GM21717 (cell line): ENCODE data around the gene FOXP1.

Experiments used
- ATAC-seq: cut with Tn5 transposase; IDR thresholded peaks from one replicate; pipeline ENCODE4 v1.9.1; 2021; ENCODE audit warnings: mild to moderate bottlenecking, moderate library complexity; ENCODE audit not compliant: unreplicated experiment

FOXP1 gene

DNA sequence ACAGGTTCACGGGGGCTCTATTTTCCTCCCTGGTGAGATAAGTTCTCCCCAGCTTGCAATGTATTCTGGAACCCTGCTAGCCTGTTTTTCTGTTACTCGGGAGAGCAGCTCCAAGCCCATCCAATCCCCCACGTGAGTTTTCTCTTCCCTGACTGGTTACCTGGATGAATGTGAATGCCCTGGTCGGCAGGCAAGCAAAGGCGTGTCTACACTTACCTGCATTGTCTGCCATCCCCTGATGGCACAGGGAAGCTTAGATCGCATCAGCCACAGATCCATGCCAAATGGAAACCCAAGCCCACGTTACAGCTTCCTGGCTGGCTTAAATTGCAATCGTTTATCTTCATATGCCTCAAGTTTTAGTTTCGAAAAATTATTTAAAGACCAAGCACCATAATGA lies 149.9 kb downstream of the FOXP1 start:
- no peak for ATAC-seq

DNA sequence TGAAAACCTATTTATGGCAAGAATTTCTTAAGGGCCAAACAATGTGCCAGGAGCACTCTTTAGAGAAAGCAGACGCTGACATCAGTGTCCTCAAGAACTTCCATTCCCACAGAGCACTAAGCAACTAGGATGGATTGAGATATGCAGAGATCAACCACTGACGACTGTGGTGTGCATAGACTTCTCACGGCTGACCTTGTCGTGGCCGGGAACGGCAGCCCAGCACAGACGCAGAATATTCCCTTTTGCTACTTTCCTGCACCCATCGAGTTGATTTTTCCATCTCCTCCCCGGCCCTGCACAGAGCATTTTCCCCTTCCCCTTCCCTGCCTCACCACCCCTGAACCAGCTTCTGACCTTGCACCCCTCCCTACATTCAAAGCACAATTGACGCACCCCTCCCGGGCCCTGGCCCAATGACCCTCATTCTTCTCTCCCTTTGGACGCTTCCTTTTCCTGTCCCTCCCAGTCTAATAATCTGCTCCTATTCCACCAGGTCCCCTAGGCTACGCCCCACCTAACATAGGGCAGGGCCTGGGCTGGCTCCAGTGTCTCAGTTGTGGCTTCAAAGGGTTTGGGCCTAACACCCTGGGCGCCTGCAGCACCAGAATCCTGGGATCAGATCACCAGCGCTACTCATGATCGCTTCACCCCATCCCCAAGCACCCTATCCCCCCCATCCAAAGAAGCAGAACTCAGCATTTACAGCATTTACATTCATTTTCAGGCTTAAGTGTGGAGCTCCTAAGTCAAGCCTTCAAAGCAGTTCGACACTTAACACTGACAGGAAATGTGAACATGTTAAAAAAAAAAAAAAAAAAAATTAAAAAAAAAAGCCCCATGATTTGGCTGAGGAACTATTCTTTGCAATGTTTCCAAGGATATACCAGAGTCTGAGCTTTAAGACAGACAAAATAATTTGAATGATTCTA lies 151.2 kb downstream of the FOXP1 start:
- no peak for ATAC-seq

DNA sequence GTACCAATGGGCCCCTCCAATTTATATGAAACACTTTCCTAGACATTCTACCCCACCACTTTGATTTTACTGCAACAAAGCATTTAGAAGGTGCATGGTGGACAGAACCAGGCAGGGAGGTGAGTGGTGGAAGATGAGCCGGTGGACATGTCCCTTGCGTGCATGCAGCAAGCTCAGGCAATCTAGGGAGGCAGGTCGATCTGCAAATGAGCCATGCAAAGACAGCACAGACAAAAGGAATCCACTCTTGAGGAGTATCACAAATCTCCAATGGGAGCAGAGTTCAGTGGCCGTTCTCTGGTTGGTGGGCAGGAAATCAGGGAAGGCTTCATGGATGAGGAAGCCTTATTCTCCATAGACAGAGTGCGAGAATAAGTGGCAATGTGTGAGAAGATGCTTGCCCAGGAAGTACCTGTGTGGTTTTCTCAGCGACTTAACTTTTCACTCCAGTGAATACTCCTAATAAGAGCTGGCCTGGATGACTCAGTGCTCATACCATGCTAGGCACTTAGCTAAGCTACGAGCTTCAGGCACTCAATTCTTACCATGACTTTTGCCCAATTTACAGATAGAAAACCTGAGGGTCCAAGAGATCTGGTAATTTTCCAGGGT lies 152.5 kb downstream of the FOXP1 start:
- ATAC-seq: no peak

DNA sequence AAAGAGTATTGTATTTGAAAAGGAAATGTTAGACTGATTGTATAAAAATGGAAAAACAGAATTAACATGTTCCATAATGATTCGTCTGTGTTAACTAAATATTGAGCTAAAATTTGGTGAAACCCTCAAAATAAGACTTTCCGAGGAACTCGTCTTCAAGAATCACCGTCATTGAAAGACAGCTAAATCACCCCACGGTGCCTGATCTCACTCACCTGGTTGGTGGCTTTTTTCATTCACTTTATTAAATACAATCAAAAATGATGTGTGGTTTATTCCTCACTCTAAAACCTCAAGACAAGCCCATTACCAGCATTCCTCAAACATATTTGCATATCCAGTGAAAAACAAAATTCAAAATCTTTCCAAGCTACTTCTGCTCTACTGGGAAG lies 153.9 kb downstream of the FOXP1 start:
- no peak for ATAC-seq

DNA sequence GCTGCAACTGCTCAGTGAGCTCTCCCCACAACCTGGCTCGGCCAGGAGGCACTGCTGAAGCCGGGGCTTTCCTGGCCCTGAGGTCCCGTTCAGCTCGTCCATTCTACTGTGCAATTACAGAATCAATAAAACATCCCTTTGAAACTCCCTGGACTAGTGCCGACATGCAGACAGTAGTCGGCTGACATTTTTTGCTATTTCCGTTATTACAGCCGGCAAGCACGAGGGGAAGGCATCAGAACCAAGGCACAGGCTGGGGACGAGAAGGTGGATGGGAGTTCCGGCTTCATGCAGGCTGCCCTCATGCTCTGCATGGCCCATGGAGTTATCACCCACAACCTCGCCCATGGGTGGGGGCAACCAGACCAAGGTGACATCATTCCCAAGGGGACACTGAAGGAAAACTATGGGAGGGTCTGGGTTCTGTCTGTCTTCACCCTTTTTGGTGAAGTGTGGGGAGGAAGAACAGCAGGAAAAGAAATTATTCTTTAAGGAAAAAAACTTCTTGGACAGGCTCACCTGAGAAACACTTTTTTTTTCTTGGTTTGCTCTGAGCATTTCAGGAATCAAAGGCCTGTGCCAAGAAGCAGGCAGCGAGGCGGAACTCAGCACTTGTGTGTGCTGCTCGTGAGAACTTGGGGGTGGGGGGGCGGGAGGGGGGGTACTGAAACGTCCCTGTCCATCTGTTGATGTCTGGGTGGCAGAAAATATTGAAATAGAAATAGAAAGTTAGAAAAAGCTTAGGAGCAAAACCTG lies 154.5 kb downstream of the FOXP1 start:
- no peak for ATAC-seq

DNA sequence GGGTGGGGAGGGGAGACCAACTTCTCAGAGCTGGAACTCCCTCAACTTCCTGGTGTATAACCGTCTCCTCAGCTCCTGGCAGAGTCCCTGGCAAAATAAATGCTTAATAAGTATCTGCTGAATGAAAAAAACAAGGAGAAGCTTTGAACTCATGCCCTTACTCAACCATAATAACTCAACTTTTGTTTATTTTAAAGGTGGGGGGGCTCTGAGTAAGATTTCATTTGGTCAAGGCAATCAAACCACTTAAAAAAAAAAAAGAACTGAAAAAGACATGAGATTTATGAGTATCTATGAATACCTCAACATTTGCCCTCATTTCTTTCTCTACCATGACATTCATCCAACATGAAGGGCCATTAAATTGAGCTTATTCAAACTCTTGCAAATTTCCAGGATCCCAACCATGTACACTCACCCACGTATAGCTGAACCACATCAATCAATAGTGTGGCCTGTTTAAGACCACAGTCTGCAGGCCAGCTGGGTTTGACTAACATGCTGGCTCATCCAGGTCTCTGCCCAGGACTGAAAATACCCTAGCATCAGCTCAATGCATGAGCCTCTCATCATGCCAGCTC lies 157.9 kb downstream of the FOXP1 start:
- no peak for ATAC-seq

DNA sequence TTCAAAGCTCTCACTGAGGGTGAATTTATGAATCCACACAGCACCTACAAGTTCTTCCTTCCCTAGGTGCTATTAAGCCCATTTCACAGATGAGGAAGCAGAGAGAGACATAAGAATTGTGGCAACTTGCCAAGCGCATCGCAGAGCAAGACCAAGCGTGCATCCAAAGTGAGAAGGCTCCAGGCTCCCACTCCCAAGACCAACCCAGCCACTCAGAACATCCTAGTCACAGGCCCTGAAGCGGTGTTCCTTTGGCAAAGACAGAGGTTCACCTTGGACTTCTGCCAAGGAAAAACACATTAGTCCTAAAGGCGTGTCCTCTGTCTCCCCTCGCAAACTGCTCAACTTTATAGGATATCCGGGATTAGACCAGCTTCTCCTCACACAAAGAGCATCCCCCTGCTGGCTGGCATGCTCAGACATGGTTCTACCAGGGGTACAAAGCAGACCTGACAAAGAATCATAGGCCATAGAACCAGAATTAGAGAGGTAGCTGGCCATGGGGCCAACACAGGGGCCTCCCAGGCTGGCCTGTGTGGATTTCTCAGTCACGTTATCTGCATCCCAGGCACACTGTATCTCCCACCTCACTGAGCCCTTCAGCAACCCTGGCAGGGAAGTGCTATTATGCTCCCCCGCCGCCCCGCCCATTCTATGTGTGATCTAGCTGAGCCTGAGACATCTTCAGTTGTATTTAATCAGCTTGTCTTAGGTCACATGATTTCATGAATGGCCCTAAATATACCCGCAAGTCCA lies 160.2 kb downstream of the FOXP1 start:
- no peak for ATAC-seq

DNA sequence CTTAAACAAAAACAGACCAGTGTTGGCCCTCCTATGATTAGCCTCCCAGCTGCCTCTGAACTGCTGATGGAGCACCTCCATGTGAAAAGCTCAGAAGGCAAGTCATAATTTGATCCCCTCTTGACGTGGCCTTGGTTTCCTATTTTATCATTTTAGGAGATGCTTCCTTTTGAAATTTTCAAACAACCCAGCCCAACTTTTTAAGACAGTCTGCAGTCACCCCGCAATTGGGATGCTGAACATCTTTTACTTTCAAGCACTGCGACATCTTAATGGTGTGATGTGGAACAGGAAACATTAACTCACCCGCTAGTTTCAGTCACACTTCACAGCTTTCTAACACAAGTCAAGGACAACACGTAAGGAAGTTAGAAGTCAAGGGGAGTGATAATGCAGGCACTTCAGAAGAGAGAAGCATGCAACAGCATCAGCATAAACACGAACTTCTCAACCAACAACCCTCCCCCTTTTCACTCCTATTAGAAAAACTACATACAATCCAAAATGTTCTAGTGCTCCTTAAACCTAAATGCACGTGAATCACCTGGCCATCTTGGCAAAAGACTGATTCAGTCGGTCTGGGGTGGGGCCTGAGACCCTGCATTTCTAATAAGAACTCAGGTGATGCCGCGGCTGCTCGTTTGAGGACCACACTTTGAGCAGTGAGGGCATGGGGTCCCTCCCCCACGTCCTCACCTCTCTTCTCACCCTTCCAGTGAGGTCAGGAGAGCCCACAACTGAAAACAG lies 161.5 kb downstream of the FOXP1 start:
- ATAC-seq: peak; percentile 89

DNA sequence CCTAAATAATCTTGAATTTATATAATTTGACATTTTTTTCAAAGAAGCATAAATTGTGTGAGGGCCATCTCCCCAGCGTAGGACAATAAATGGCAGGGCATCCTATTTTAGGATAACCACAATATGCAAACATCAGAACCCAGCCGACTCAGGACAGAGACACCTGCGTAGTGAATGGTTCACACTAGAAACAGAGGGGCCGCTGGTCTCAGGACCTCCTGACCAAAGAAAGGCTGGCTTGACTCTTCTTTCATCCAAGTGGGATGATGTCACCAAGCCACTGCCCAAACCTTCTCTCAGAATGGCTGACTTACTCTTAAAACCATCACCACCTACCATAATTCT lies 162.1 kb downstream of the FOXP1 start:
- ATAC-seq: peak; percentile 48

DNA sequence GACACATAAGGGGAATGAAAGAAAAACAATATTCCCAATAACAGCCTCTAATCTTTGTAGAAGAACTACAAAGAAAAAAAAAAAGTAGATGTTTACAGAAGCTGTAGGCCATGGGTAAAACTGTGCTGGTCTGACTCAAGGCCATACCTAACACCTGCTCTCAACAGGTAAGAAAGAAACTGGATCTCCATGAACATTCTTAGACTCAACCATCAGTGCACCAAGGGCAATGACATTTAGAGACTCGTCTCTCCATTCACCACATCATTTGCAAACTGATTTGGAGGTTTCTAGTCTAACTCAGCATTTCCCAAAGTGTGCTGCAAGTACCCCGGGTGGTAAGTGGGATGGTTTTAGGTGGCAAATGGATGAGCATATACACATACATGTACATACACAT lies 164.2 kb downstream of the FOXP1 start:
- no peak for ATAC-seq

DNA sequence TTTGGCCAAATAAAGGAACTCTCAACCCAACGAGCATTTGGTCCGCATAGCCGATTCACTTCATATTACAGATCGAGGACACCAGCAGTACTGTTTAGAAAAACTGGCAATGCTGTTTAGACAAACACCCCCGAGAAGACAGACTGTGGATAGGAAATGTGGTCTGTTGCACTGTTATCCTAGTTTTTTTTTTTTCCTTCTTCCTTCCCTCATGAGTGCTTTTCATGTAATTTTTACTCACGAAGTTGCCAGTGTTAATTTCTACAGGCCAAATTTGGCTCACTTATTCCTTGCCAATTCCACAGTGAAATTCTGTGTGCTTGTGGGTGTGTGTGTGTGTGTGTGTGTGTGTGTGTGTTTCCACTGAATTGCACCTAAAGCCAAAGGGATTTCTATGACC lies 165.7 kb downstream of the FOXP1 start:
- ATAC-seq: no peak

DNA sequence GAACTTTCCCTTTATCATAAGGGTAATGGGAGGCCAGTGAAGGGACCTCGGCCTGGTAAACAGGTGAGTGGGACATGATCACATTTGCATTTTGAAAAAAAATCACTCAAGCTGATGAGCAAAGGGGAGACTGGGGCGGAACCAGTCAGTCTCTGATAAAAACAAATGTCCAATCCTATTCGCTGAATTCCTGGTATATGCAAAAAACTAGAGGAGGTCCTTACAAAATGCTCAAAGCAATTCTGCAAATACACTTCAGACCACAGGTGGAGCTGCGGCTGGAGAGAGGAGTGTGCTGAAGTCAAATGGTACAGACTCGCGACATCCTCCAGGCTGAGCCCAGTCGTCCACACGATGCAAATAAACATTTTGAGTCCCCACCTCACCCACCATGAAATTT lies 166.7 kb downstream of the FOXP1 start:
- no peak for ATAC-seq

DNA sequence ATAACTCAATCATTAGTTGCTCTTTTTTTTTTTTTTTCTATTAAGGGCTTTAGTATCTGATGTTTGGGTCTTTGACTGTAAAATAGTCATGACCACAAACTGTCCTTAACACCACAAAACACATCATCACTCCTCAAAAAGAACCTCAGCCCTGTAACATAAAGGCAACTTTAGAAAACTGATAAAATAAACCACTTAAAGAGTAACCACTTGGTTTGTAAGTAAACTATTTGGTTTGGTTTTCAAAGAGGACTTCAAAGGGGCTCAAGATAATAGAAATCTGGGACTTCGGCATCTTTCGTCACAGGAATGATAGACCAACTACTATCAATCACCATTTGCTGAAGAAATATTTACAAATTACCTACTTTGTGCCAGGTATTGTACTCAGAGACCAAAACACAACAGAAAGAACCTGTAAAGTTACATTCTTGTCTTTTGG lies 167.8 kb downstream of the FOXP1 start:
- no peak for ATAC-seq

DNA sequence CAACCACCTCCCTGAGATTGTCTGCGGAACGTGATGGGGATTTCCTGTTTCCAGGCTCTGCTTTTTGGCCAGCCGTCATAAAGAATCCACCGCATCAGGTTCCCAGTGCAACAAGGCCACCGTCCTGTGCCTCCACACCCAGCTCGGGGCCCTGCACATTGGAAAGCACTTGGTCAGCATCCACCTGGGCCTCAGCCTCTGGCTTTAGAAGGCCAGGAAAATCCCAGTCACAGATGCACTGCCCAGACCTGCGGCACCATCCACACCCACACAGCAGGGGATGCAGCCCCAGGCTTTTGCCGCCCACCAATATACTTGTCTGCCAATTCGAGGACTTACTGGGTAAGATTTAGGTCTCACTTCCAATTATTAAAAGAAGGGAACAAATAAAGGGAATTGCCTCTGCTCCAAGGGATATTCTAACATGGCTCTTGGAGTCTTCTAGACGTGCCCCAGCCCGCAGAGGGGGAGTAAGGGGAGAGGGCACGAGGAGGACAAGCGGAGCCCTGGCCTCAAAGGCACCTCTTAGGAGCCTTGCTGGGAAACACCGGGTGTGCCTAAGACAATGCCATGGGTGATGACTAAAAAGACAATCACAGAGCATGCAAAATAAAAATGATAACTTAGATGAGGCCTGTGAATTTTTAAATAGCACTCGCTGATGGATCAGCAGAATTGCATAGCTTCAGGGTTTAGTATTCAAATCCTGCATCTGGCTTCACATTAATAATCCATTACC lies 169.2 kb downstream of the FOXP1 start:
- ATAC-seq: no peak

DNA sequence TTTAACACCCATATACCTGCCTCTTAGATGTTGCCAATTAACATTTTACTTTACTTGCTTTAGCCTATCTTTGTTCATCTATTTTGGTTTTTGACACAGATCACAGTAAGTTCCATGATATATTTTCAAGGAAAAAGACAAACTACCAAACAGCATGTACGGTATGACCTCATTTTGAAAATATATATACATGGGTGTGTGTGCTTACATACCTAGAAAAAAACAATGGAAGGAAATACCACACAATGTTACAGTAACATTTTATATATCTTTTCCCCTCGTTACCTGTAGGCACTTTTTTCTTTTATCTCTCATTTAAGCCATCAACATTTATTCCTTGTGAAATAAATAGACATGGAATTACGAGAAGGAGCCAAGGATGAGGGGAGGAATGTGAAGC lies 170.0 kb downstream of the FOXP1 start:
- ATAC-seq: no peak

DNA sequence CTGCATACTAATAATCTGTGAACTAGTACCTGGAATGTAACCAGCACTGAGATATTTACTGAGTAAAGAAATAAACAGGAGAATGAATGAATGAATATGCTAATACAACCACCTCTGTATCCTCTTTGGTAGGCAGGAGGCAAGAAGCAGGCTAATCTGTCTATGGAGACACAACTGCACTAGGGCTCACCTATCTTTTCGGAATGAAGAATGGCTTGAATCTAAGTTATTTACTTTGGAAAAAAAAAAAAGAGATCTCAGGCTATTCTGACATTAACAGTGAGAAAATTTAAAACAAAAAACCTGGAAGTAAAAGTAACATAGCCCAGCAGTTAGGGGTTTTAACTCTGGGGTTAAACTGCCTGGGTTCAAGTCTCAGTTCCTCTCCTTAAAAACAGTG lies 174.2 kb downstream of the FOXP1 start:
- no peak for ATAC-seq

DNA sequence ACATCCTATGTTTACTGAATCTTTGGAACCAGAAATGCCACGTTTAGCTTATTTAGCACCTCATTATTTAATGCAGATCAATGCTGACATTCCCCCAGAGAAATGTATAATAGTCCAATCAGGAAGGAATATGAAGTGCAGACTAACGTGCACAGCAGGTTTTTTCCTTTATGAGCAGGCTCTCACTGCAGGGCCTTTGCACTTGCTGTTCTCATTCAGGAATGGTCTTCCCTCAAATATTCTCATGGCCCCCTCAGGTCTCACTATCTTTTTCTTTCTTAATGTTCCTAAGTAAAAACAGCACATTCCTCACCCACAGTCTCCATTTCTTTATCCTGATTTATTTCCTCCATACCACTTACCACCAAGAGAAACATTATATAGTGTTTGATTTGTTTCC lies 174.6 kb downstream of the FOXP1 start:
- ATAC-seq: no peak

DNA sequence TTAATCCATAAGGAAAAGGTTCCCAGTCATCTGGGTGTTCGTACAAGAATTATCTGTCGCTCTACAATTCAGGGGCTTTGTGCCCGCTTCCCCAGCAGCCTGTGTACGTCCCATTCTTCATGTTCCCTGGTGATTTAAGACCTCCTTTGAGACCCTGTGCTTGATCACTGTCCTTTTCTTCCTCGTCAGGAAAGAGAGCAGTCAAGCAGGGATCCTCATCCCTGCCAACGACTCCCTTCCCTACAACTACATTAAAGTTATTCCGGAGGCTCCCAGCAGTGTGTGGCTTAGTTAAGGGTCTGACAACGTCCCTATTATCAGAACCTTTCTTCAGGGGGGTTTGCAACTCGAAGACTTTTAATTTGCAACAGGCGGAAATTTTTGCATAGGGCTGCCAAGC lies 175.7 kb downstream of the FOXP1 start:
- no peak for ATAC-seq
